Panc1 (cell line): ENCODE data around the gene RFPL2. TPM values are rescaled to one million over a fixed set of nuclear protein-coding genes. Genes with fewer than 3 reads are reported as not detected.

Experiments
- ATAC-seq: fragments of 200-7000 bp; cut with Tn5 transposase; 2 replicates; pipeline ENCODE4 v1.9.1; 2020; ENCODE audit warnings: mild to moderate bottlenecking, moderate library complexity
- Bru-seq: library from RNA; stranded (reverse); fragments of 400-500 nt; gene quantifications from one replicate; lab custom pipeline; 2021; lab: Mats Ljungman, UMichigan
- BruChase-seq, 2 experiments: library from RNA; stranded (reverse); fragments of 400-500 nt; gene quantifications; one replicate each; lab custom pipeline; 2021; lab: Mats Ljungman, UMichigan
- BruUV-seq: library from RNA; stranded (reverse); fragments of 400-500 nt; replicated peaks from 2 replicates; lab custom pipeline; 2021; lab: Mats Ljungman, UMichigan
- CTCF ChIA-PET: fragments of 300-600 bp; sonication (Branson Sonifier 250); formaldehyde crosslinking; loops from one replicate; lab custom pipeline; 2022; ENCODE audit warnings: antibody characterized with exemption; lab: Charles Lee
- POLR2A ChIA-PET: fragments of 300-600 bp; sonication (Branson Sonifier 250); formaldehyde crosslinking; loops from one replicate; lab custom pipeline; 2022; ENCODE audit warnings: antibody characterized with exemption; lab: Charles Lee
- DNase-seq: peaks from one replicate; pipeline ENCODE4 v3.0.0-alpha.2; 2010; ENCODE audit warnings: low read depth, low spot score
- H3K27ac ChIP-seq: 2 replicates; pipeline ENCODE4 v1.5.1; 2011; ENCODE audit warnings: mild to moderate bottlenecking, low read length, inconsistent platforms
- H3K27me3 ChIP-seq: fragments of 200-500 bp; sonication (Bioruptor generic); 2 replicates; pipeline ENCODE4 v1.6.0; 2014; ENCODE audit warnings: low read length, inconsistent platforms; ENCODE audit not compliant: control insufficient read depth, insufficient read depth
- H3K36me3 ChIP-seq: fragments of 200-500 bp; sonication (Bioruptor generic); 2 replicates; pipeline ENCODE4 v1.5.1; 2014; ENCODE audit warnings: inconsistent platforms, mild to moderate bottlenecking, low read length, moderate library complexity; ENCODE audit not compliant: control insufficient read depth, insufficient read depth
- H3K4me1 ChIP-seq: 2 replicates; pipeline ENCODE4 v1.5.1; 2011; ENCODE audit warnings: inconsistent platforms, mild to moderate bottlenecking, low read length, moderate library complexity; ENCODE audit not compliant: control insufficient read depth, insufficient read depth
- H3K4me3 ChIP-seq, 2 experiments: 2 replicates each; pipeline ENCODE4 v1.5.1; 2011 to 2012; ENCODE audit warnings: low read depth in 2 of 2, low read length in 2 of 2, mild to moderate bottlenecking in 2 of 2, inconsistent platforms in 1 of 2, moderate library complexity in 1 of 2
- H3K9me3 ChIP-seq: fragments of 200-500 bp; sonication (Bioruptor generic); 2 replicates; pipeline ENCODE4 v1.5.1; 2014; ENCODE audit warnings: low read depth, mild to moderate bottlenecking, inconsistent platforms, low read length, moderate library complexity; ENCODE audit not compliant: control insufficient read depth, insufficient read depth
- CTCF ChIP-seq: fragments of 450-650 bp; IDR thresholded peaks from 2 replicates; pipeline ENCODE4 v1.5.1; 2017; ENCODE audit warnings: mild to moderate bottlenecking
- POLR2AphosphoS5 ChIP-seq: IDR thresholded peaks from 2 replicates; pipeline ENCODE4 v1.6.1; 2012; ENCODE audit warnings: mild to moderate bottlenecking, low read depth, low read length, moderate library complexity
- REST ChIP-seq, 2 experiments: IDR thresholded peaks; 2 replicates each; pipeline ENCODE4 v1.6.1; 2011 to 2012; ENCODE audit warnings: low read depth in 2 of 2, control low read depth in 1 of 2, low read length in 1 of 2, mild to moderate bottlenecking in 1 of 2, moderate library complexity in 1 of 2; ENCODE audit not compliant: insufficient read depth in 1 of 2
- SIN3A ChIP-seq: IDR thresholded peaks from 2 replicates; pipeline ENCODE4 v1.6.1; 2012; ENCODE audit warnings: low read depth, mild to moderate bottlenecking, low read length, moderate library complexity, borderline replicate concordance; ENCODE audit not compliant: insufficient read depth
- TCF7L2 ChIP-seq: IDR thresholded peaks from 2 replicates; pipeline ENCODE4 v1.6.1; 2011; ENCODE audit warnings: mild to moderate bottlenecking, low read depth, low read length, inconsistent platforms
- in situ Hi-C: cut with HindIII; loops from 2 replicates; pipeline ENCODE4 v1.10.0; 2016; ENCODE audit warnings: low sequenced_read_pairs, low pct_unique_long_range_greater_than_20kb
- intact Hi-C: fragments of 100-400 bp; cut with micrococcal nuclease; formaldehyde crosslinking; loops from one replicate; pipeline ENCODE4 v1.10.0; 2022; ENCODE audit not compliant: unreplicated experiment
- long read RNA-seq: library from polyadenylated mRNA; unstranded; transcript quantifications from one replicate; pipeline ENCODE4 v2.0.0, GENCODE V29; 2021; ENCODE audit not compliant: unreplicated experiment
- polyA plus RNA-seq: library from polyadenylated mRNA; unstranded; fragments of >200 nt; gene quantifications from one replicate; pipeline ENCODE4 v1.2.1, GENCODE V29; 2012; ENCODE audit warnings: missing spikeins; ENCODE audit not compliant: insufficient read length
- total RNA-seq: library from RNA; stranded (reverse); gene quantifications from one replicate; pipeline ENCODE4 v1.2.1, GENCODE V29; 2021; ENCODE audit not compliant: unreplicated experiment

RFPL2 gene
- total RNA-seq: not detected
- not detected for polyA plus RNA-seq
- percentile 10 among the genes with signal in this experiment for Bru-seq, nascent RNA
- BruChase-seq, experiment 1, labeled RNA remaining after a 2-hour chase: percentile 10 among the genes with signal in this experiment
- percentile 17 among the genes with signal in this experiment for BruChase-seq, experiment 2, labeled RNA remaining after a 6-hour chase
- long read RNA-seq: 0 reads

GRCh38 chr22:32204856-32205722, at the start of gene RFPL2:
RFPL2 (minus strand) TSS chr22:32205073; CDS start chr22:32202451, 2,622 bp downstream.
- Histone ChIP-seq H3K4me3 (peak within 1 kb of the TSS; percentile 43 to 60), H3K36me3 (no peaks in the 10 kb centered on the region; the same call in 1 of the 2 replicates), H3K9me3 (no peaks in the 10 kb centered on the region), H3K4me1 (no peaks in the 10 kb centered on the region), H3K27me3 (no peaks in the 10 kb centered on the region), H3K27ac (no peak within 1 kb of the TSS)
- TF ChIP-seq SIN3A: no peak
- TF ChIP-seq CTCF: peak; percentile 20; the same call in 1 of the 2 replicates
- TF ChIP-seq TCF7L2: no peak
- ATAC-seq: peak; percentile 88
- ChIA-PET POLR2A (no interaction called here), CTCF (interaction anchor here (0.6 kb wide), 2 partner anchors 13 to 33 kb away, joined by 3 to 8 read pairs; no protein-coding TSS in a partner anchor)
- in situ Hi-C loops (no loop called here), intact Hi-C loops (loop anchor here (5.0 kb wide), 1 partner anchor 267 kb away; the partner anchor contains the start of gene FBXO7)
- DNase-seq: peak; percentile 42
- BruUV-seq: no TSS peak

DNA sequence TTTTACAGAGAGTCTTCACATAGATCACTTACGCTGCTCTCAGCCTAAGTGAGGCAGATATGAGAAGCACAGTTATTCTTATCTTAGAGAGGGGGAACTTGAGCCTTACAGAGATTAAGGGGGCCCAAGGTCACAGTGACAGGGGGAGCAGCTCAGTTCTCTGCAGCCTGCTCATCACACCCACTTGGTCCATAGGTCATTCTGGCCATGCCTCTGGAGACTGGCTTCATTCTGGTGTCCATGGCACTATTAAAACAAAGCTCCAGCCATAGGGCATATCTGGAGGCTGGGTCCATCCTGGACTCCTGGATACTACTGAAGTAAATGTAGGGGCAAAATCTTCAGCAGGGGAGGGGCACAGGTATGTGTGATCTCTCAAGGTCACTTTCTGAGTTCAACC, 44.4 kb upstream of the RFPL2 start:
- no TSS peak for BruUV-seq
- H3K36me3 ChIP-seq: no peaks in the 10 kb centered on the region
- no peaks in the 10 kb centered on the region; the same call in 1 of the 2 replicates for H3K4me1 ChIP-seq
- DNase-seq (no peak), ATAC-seq (no peak)
- H3K27ac ChIP-seq: no peak overlapping the region
- CTCF ChIA-PET: no interaction called here
- in situ Hi-C loops: no loop called here
- no peaks in the 10 kb centered on the region for H3K9me3 ChIP-seq
- POLR2A ChIA-PET: no interaction called here
- TF ChIP-seq REST (IDR thresholded peaks at IDR 0.05; ENCODE audit: insufficient read depth in 1 of 2, low read depth in 2 of 2, low read length in 1 of 2) (no peak), POLR2AphosphoS5 (no peak), SIN3A (no peak), CTCF (no peak), TCF7L2 (no peak)
- H3K27me3 ChIP-seq: no peaks in the 10 kb centered on the region
- H3K4me3 ChIP-seq: no peak overlapping the region
- intact Hi-C loops: no loop called here
